WERI-Rb-1 (cell line): ENCODE measurements around the gene SLC9A3.

Experiments
- DNase-seq: peaks from one replicate; pipeline ENCODE4 v3.0.0-alpha.2; 2020
- H3K27ac ChIP-seq: fragments of 250-450 bp; sonication (Bioruptor Pico); 2 replicates; pipeline ENCODE4 v1.5.1; 2020; ENCODE audit warnings: mild to moderate bottlenecking, moderate library complexity
- H3K27me3 ChIP-seq: fragments of 250-450 bp; sonication (Bioruptor Pico); 2 replicates; pipeline ENCODE4 v1.5.1; 2021; ENCODE audit warnings: mild to moderate bottlenecking, low read depth, moderate library complexity; ENCODE audit not compliant: insufficient read depth, severe bottlenecking
- H3K36me3 ChIP-seq: fragments of 250-450 bp; sonication (Bioruptor Pico); 2 replicates; pipeline ENCODE4 v1.5.1; 2020; ENCODE audit warnings: mild to moderate bottlenecking, moderate library complexity
- H3K4me3 ChIP-seq: 2 replicates; pipeline ENCODE4 v1.5.1; 2011; ENCODE audit warnings: low read depth, mild to moderate bottlenecking, control low read depth, low read length
- H3K9me3 ChIP-seq: fragments of 250-450 bp; sonication (Bioruptor Pico); 2 replicates; pipeline ENCODE4 v1.5.1; 2021; ENCODE audit warnings: mild to moderate bottlenecking, moderate library complexity; ENCODE audit not compliant: severe bottlenecking
- TF ChIP-seq, protein P1 (sequence below): IDR thresholded peaks from 2 replicates; pipeline ENCODE4 v1.5.1; 2011; ENCODE audit warnings: low read depth, mild to moderate bottlenecking, control low read depth, inconsistent platforms, low read length

Gene SLC9A3

DNA sequence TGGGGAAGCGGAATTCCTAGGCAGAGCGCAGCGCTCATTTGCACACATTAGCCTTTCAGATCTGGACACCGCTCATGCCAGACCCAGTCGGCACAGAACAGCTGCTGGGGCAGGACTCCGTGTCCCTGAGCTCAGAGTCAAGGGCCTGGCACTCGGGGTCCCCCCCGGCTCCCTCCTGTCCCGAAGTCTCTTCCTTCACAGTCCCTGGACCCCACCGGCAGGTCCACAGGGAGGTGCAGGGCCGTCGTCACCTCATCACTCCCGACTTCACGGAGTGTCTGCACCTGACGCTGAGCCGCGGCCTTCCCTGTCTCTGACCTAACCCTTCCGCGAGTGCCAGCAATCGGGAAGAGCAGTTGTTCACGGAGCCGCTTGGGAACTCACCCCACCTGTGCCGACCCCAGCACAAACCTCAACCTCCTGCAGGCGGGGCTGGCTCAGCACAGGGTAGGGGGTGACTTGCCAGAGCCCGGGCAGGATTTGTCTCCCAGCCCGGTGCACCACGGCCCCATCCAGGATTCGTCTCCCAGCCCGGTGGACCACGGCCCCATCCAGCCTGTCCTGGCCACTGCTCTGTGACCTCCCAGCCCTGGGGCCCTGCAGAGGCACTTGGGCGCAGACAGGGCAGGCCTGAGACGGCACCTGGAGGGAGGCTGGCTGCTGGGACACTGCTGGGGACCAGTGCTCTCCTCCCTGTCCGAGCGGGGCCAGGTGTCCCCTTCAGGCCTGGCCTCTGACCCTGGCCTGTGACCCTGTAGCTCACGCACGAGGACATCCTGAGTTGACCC, 9.9 kb upstream of the SLC9A3 start:
- Histone ChIP-seq H3K36me3 (no peaks in the 10 kb centered on the region), H3K9me3 (no peaks in the 10 kb centered on the region), H3K4me3 (no peak overlapping the region), H3K27me3 (peaks cover 26% of the 10 kb centered on the region), H3K27ac (no peak overlapping the region)
- TF ChIP-seq, protein P1, sequence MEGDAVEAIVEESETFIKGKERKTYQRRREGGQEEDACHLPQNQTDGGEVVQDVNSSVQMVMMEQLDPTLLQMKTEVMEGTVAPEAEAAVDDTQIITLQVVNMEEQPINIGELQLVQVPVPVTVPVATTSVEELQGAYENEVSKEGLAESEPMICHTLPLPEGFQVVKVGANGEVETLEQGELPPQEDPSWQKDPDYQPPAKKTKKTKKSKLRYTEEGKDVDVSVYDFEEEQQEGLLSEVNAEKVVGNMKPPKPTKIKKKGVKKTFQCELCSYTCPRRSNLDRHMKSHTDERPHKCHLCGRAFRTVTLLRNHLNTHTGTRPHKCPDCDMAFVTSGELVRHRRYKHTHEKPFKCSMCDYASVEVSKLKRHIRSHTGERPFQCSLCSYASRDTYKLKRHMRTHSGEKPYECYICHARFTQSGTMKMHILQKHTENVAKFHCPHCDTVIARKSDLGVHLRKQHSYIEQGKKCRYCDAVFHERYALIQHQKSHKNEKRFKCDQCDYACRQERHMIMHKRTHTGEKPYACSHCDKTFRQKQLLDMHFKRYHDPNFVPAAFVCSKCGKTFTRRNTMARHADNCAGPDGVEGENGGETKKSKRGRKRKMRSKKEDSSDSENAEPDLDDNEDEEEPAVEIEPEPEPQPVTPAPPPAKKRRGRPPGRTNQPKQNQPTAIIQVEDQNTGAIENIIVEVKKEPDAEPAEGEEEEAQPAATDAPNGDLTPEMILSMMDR, result no peak
- DNase-seq, result no peak

DNA sequence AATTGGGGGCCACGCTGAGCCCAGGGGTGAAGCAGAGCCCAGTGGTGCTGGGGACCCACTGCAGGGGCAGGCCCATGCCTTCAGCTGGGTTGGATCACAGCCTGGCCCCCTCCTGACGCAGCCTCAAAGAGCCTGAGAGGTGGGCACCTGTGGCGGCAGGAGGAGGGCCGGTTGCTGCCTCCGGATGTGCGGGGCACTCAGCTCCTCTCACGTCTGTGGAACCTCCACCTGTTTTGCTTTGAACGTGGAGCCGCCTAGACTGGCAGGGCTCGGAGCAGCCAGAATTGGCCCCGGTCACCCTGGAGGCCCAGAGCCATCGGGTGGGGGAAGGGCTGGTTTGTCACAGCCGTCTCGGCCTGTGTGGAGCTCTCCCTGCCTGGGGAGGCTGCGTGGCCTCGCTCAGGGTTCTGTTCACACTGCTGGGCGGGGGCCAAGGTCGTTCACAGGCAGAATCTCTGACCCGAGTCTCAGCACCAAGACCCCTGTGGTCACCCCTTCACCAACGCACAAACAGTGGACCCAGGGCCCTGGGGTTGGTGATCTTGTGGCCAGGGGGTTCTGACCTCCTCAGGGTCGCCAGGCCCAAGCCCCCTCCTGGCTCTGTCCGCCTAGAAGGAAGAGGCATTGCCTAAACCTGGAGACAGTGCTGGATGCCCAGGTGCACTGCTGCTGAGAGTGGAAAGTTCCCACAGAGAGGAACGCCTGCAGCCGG, 9.2 kb upstream of the SLC9A3 start:
- Histone ChIP-seq H3K36me3 (no peaks in the 10 kb centered on the region), H3K9me3 (no peaks in the 10 kb centered on the region), H3K4me3 (no peak overlapping the region), H3K27me3 (peaks cover 32% of the 10 kb centered on the region), H3K27ac (no peak overlapping the region)
- DNase-seq, result no peak
- TF ChIP-seq, protein P1, result no peak

DNA sequence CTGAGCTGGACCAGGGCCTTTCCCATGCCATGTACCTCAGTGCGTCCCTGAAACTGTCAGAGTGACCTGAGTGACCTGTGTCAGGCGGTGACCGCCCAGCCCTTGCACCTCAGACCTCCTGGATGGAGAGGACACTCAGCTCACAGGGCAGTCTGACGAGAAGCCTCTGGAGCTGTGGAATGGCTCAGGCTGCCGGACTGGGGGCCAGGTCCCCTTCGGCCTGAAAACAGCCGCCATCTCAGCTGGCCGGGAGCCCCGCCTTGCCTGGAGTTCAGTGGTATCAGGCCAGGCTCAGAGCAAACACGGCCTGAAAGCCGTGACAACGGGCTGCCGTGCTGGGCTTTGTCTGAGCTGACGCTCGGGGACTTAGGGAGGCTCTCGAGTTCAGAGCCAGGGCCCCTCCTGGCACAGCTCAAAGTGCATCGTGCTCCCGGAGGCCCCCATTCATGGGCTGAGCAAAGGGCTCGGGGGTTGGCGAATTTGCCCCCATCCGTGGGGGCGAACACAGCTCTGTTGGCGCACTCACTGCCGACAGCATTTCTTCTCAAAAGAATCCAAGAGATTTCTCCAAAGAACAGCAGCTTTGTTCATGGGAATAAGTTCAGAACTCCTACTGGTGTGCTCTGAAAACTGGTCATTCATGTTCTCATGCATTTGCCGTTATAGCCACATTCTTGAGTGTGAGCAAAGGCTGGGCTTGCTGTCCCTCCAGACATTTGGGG, 8.4 kb upstream of the SLC9A3 start:
- no peak overlapping the region for H3K27ac ChIP-seq

DNA sequence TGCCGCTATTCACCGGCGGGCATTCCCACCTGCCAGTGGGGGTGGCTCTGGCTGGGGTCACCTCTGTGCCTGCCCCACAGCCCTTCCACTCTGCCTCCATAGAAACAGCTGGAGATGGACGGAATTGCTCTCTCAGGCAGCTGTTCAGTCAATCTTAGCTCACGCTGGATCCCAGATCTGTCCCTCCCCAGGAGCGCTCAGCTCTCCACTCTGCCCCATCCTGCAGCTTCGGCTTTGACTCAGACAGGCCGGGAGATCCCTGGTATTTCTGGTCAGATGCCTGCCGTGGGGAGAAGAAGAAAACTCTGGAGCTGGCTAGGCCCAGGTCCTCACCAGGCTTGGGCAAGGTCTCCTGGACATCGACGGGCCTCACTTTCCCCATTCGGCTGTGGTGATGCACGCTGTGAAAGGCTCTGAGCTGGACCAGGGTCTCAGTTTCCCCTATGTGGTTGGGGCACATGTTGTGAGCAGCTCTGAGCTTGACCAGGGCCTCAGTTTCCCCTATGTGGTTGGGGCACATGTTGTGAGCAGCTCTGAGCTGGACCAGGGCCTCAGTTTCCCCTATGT, 7.6 kb upstream of the SLC9A3 start:
- Histone ChIP-seq H3K4me3 (no peak overlapping the region), H3K36me3 (no peaks in the 10 kb centered on the region), H3K9me3 (no peaks in the 10 kb centered on the region), H3K27me3 (peaks cover 44% of the 10 kb centered on the region), H3K27ac (no peak overlapping the region)
- no peak for DNase-seq
- TF ChIP-seq, protein P1, result no peak

More for the DNA sequence above, 8.4 kb upstream of the SLC9A3 start:
- DNase-seq, result no peak
- H3K9me3 ChIP-seq, result no peaks in the 10 kb centered on the region
- TF ChIP-seq, protein P1, result no peak
- H3K4me3 ChIP-seq, result no peak overlapping the region
- H3K27me3 ChIP-seq, result peaks cover 35% of the 10 kb centered on the region
- no peaks in the 10 kb centered on the region for H3K36me3 ChIP-seq

DNA sequence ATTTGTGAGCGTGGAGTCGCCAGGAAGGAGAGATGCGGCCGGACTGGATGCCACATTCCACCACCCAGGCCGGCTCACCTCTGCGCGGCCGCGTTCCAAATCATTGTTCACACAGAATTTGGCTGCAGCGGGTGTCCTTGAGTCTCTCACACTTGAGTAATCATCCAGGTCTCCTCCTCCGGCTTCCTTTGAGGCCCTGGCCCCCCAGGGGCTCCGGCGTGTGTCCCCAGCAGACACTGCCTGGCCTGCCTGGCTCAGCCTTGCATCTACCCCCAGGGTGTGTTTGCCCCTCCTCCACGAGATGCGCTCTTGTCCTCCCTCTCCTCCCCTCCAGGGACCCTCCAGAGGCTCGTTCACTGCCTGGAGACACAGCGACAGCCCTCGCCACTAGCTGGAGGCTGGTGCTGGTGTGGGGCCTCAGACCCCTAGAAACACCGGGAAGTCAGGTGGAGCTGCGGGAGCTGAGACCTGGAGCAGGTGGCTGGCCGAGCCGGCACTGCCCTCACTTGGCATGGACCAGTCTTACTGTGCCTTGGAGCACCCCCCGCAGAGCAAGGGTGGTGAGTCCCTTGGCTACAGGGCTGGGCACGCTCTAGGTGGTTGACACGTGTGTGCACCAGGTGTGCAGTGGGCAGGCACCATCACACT, 7.0 kb upstream of the SLC9A3 start:
- Histone ChIP-seq H3K9me3 (no peaks in the 10 kb centered on the region), H3K27me3 (peaks cover 50% of the 10 kb centered on the region), H3K4me3 (no peak overlapping the region), H3K27ac (no peak overlapping the region), H3K36me3 (no peaks in the 10 kb centered on the region)
- TF ChIP-seq, protein P1, result no peak
- no peak for DNase-seq
